SK-N-SH (cell line): ENCODE results near the gene RNU11. TPM values are rescaled to one million over a fixed set of nuclear protein-coding genes. Genes with fewer than 3 reads are reported as not detected.
A peak's percentile ranks its signal among the peaks of the same experiment; 100 is the strongest.

Experiments
- CTCF ChIA-PET: fragments of 300-600, 350-600 bp; formaldehyde crosslinking; extraction: SDS; loops from one replicate; lab custom pipeline; 2021; lab: Yijun Ruan, JAX
- POLR2A ChIA-PET: fragments of 350-600 bp; sonication (Branson Sonifier 250); formaldehyde crosslinking; extraction: SDS; loops from one replicate; lab custom pipeline; 2020; ENCODE audit warnings: antibody characterized with exemption, inconsistent platforms; lab: Yijun Ruan, JAX
- DNase-seq: peaks from one replicate; pipeline ENCODE4 v3.0.0; 2012
- H2AFZ ChIP-seq: fragments of 200-600 bp; sonication (generic); 2 replicates; pipeline ENCODE4 v1.8.1; 2016; ENCODE audit warnings: antibody characterized with exemption, mild to moderate bottlenecking, low read depth
- H3F3A ChIP-seq: fragments of 200-600 bp; sonication (generic); replicated peaks from 2 replicates; pipeline ENCODE3; 2016; ENCODE audit warnings: antibody characterized with exemption, mild to moderate bottlenecking; ENCODE audit not compliant: insufficient read depth
- H3K27ac ChIP-seq, 2 experiments: fragments of 200-500 bp in 1 of 2; fragments of 200-600 bp in 1 of 2; sonication (Bioruptor generic) in 1 of 2; sonication (generic), shearing (Covaris generic) in 1 of 2; 2 replicates each; pipeline versions ENCODE4 v1.5.1 to v1.6.1; 2014 to 2016; ENCODE audit warnings: low read depth in 2 of 2, inconsistent platforms in 1 of 2, low read length in 1 of 2, mild to moderate bottlenecking in 1 of 2, mixed read lengths in 1 of 2
- H3K27me3 ChIP-seq: fragments of 200-600 bp; sonication (generic), shearing (Covaris generic); 2 replicates; pipeline ENCODE4 v1.6.1; 2016; ENCODE audit warnings: mixed run types; ENCODE audit not compliant: insufficient read depth
- H3K36me3 ChIP-seq, 2 experiments: fragments of 200-500 bp in 1 of 2; fragments of 200-600 bp in 1 of 2; sonication (Bioruptor generic) in 1 of 2; sonication (generic) in 1 of 2; replicated peaks in 1 of 2; 2 replicates each; pipeline versions ENCODE3 to v1.5.1; 2014 to 2016; ENCODE audit warnings: low read length in 1 of 2, mild to moderate bottlenecking in 1 of 2; ENCODE audit not compliant: insufficient read depth in 2 of 2, control insufficient read depth in 1 of 2
- H3K4me1 ChIP-seq, 2 experiments: fragments of 200-500 bp in 1 of 2; fragments of 200-600 bp in 1 of 2; sonication (Bioruptor generic) in 1 of 2; sonication (generic), shearing (Covaris generic) in 1 of 2; 2 replicates each; pipeline versions ENCODE4 v1.5.1 to v1.6.1; 2014 to 2016; ENCODE audit warnings: low read depth in 1 of 2, low read length in 1 of 2, mixed run types in 1 of 2; ENCODE audit not compliant: insufficient read depth in 2 of 2, control insufficient read depth in 1 of 2
- H3K4me2 ChIP-seq: fragments of 200-600 bp; sonication (generic), shearing (Covaris generic); 2 replicates; pipeline ENCODE4 v1.6.1; 2017; ENCODE audit warnings: mixed run types
- H3K4me3 ChIP-seq, 2 experiments: fragments of 200-500 bp in 1 of 2; fragments of 200-600 bp in 1 of 2; sonication (Bioruptor generic) in 1 of 2; sonication (generic), shearing (Covaris generic) in 1 of 2; 2 replicates each; pipeline versions ENCODE4 v1.5.1 to v1.8.1; 2014 to 2016; ENCODE audit warnings: low read depth in 2 of 2, inconsistent platforms in 1 of 2, low read length in 1 of 2, mild to moderate bottlenecking in 1 of 2, mixed read lengths in 1 of 2, moderate library complexity in 1 of 2
- H3K79me2 ChIP-seq: fragments of 200-600 bp; sonication (generic); 2 replicates; pipeline ENCODE4 v1.8.1; 2017; ENCODE audit warnings: mild to moderate bottlenecking; ENCODE audit not compliant: insufficient read depth
- H3K9ac ChIP-seq: fragments of 200-600 bp; sonication (generic); 2 replicates; pipeline ENCODE4 v1.6.1; 2017; ENCODE audit warnings: mixed run types
- H3K9me2 ChIP-seq: fragments of 200-600 bp; sonication (generic); 2 replicates; pipeline ENCODE4 v1.6.1; 2017; ENCODE audit warnings: mixed run types
- H3K9me3 ChIP-seq: fragments of 200-600 bp; sonication (generic); 2 replicates; pipeline ENCODE4 v1.6.1; 2017; ENCODE audit warnings: mixed run types, mild to moderate bottlenecking, moderate library complexity
- H4K20me1 ChIP-seq: fragments of 200-600 bp; sonication (generic); 2 replicates; pipeline ENCODE4 v1.6.1; 2017; ENCODE audit warnings: mild to moderate bottlenecking, mixed run types; ENCODE audit not compliant: insufficient read depth
- CTCF ChIP-seq: fragments of 200-600 bp; sonication (generic); IDR thresholded peaks from 2 replicates; pipeline ENCODE4 v1.6.1; 2017; ENCODE audit warnings: antibody characterized with exemption, mild to moderate bottlenecking, moderate library complexity
- ELF1 ChIP-seq: IDR thresholded peaks from 2 replicates; pipeline ENCODE4 v1.4.0; 2012
- EP300 ChIP-seq, 2 experiments: IDR thresholded peaks; 2 replicates each; pipeline versions ENCODE4 v1.4.0 to v1.6.1; 2012; ENCODE audit warnings: borderline replicate concordance in 1 of 2, low read depth in 1 of 2, low read length in 1 of 2
- FOXJ3 ChIP-seq: sonication (generic); formaldehyde crosslinking; IDR thresholded peaks from 2 replicates; pipeline ENCODE4 v1.5.1; 2020; ENCODE audit warnings: mild to moderate bottlenecking, missing genetic modification reagents
- FOXM1 ChIP-seq: IDR thresholded peaks from 2 replicates; pipeline ENCODE4 v1.4.0; 2012; ENCODE audit warnings: low read depth, mild to moderate bottlenecking
- GATA2 ChIP-seq: sonication (generic); formaldehyde crosslinking; IDR thresholded peaks from 2 replicates; pipeline ENCODE4 v1.5.0; 2020; ENCODE audit warnings: mild to moderate bottlenecking, missing genetic modification reagents
- MEF2A ChIP-seq: IDR thresholded peaks from 2 replicates; pipeline ENCODE4 v1.4.0; 2012; ENCODE audit warnings: low read depth, borderline replicate concordance
- MXI1 ChIP-seq: IDR thresholded peaks from 2 replicates; pipeline ENCODE4 v1.6.1; 2012; ENCODE audit warnings: mild to moderate bottlenecking, low read depth, low read length, improper control_type of control experiment
- NRF1 ChIP-seq: IDR thresholded peaks from 2 replicates; pipeline ENCODE4 v1.6.1; 2012; ENCODE audit warnings: low read depth, mild to moderate bottlenecking, low read length
- PBX3 ChIP-seq: IDR thresholded peaks from 2 replicates; pipeline ENCODE4; 2012
- RAD21 ChIP-seq: IDR thresholded peaks from 2 replicates; pipeline ENCODE4 v1.6.1; 2012; ENCODE audit warnings: mild to moderate bottlenecking, low read length
- RCOR1 ChIP-seq: fragments of 150-350 bp; IDR thresholded peaks from 2 replicates; pipeline ENCODE4 v1.6.1; 2017; ENCODE audit warnings: antibody characterized with exemption, low read length
- RFX5 ChIP-seq: IDR thresholded peaks from 2 replicates; pipeline ENCODE4 v1.6.1; 2012; ENCODE audit warnings: mild to moderate bottlenecking, improper control_type of control experiment, low read length
- RXRA ChIP-seq: IDR thresholded peaks from 2 replicates; pipeline ENCODE4 v1.4.0; 2012; ENCODE audit warnings: low read depth, mild to moderate bottlenecking, borderline replicate concordance
- SIN3A ChIP-seq: IDR thresholded peaks from 2 replicates; pipeline ENCODE4 v1.6.1; 2012; ENCODE audit warnings: low read depth, mild to moderate bottlenecking, low read length, moderate library complexity, borderline replicate concordance
- SMC3 ChIP-seq: IDR thresholded peaks from 2 replicates; pipeline ENCODE4 v1.6.1; 2012; ENCODE audit warnings: low read depth, low read length, improper control_type of control experiment
- TAF1 ChIP-seq: IDR thresholded peaks from 2 replicates; pipeline ENCODE4 v1.6.1; 2012; ENCODE audit warnings: low read depth, mild to moderate bottlenecking, low read length, moderate library complexity, borderline replicate concordance
- TCF12 ChIP-seq: IDR thresholded peaks from 2 replicates; pipeline ENCODE4 v1.4.0; 2012
- TEAD4 ChIP-seq: IDR thresholded peaks from 2 replicates; pipeline ENCODE4 v1.4.0; 2012; ENCODE audit warnings: mild to moderate bottlenecking, borderline replicate concordance; ENCODE audit not compliant: insufficient read depth
- USF1 ChIP-seq: IDR thresholded peaks from 2 replicates; pipeline ENCODE4 v1.4.0; 2012; ENCODE audit warnings: low read depth, borderline replicate concordance
- USF2 ChIP-seq: fragments of 150-350 bp; IDR thresholded peaks from 2 replicates; pipeline ENCODE4 v1.6.1; 2017; ENCODE audit warnings: antibody characterized with exemption, low read length, low read depth, borderline replicate concordance
- ZBTB33 ChIP-seq: IDR thresholded peaks from 2 replicates; pipeline ENCODE4 v1.4.0; 2012; ENCODE audit warnings: low read depth, borderline replicate concordance
- WGBS: methylation state at CpG from one replicate; pipeline ENCODE4 v1.1.6; 2017; ENCODE audit warnings: low lambda C conversion rate; 5-methylcytosine and 5-hydroxymethylcytosine counted together
- polyA plus RNA-seq, 3 experiments: library from polyadenylated mRNA; depleted of rRNA; stranded (reverse); fragments of >200 nt; gene quantifications; 2 replicates each; pipeline ENCODE4 v1.2.3, GENCODE V29; 2012

RNU11 gene
- polyA plus RNA-seq, 1 of the 3 experiments (the other 2 are of a cell fraction), result not detected

- DNase-seq, result peak; percentile 93
- Histone ChIP-seq H3K4me1 (peaks cover 0 to 11% of the 10 kb centered on the region in 2 experiments; a peak in 2 of 4 replicates), H3K27ac (peak within 1 kb of the TSS; percentile 82 to 91), H3K4me3 (peak within 1 kb of the TSS; percentile 68 to 73), H2AFZ (peak within 1 kb of the TSS; percentile 80), H3K27me3 (no peaks in the 10 kb centered on the region), H3K36me3 (peaks cover 0 to 8% of the 10 kb centered on the region in 2 experiments), H3K9ac (peak within 1 kb of the TSS; percentile 88), H3K9me3 (no peaks in the 10 kb centered on the region), H3K4me2 (peak within 1 kb of the TSS; percentile 86), H4K20me1 (no peaks in the 10 kb centered on the region), H3F3A (peaks cover 5% of the 10 kb centered on the region), H3K9me2 (no peaks in the 10 kb centered on the region), H3K79me2 (peaks cover 43% of the 10 kb centered on the region)
- POLR2A ChIA-PET, result interaction anchor here (0.6 to 2.1 kb wide), 7 partner anchors 18 to 234 kb away, joined by 3 to 12 read pairs (median 6); partner anchors contain the start of genes GMEB1, RCC1 and YTHDF2
- WGBS, result 2% methylated on average over 37 of the region's 49 CpGs
- CTCF ChIA-PET, result interaction anchor here (0.7 to 4.8 kb wide), 8 partner anchors 12 to 239 kb away, joined by 3 to 39 read pairs (median 4); partner anchors contain the start of gene YTHDF2
- TF ChIP-seq RCOR1 (no peak), USF2 (no peak; the same call in 1 of the 2 replicates), CTCF (peak; percentile 36), SIN3A (peak; percentile 79), ZBTB33 (no peak), TEAD4 (no peak), SMC3 (peak; percentile 28; the same call in 1 of the 2 replicates), NRF1 (peak; percentile 88), FOXJ3 (CRISPR knock-in tag) (no peak), RAD21 (peak; percentile 61), PBX3 (peak; percentile 68), USF1 (peak; percentile 71), FOXM1 (no peak), RXRA (no peak), GATA2 (CRISPR knock-in tag) (no peak), MXI1 (peak; percentile 97), MEF2A (no peak), TAF1 (peak; percentile 97), EP300 (IDR thresholded peaks at IDR 0.05; ENCODE audit: borderline replicate concordance in 1 of 2, low read depth in 1 of 2, low read length in 1 of 2) (peak in 1 of 2 experiments; percentile 14; a peak in 1 of 4 replicates), RFX5 (no peak), TCF12 (peak; percentile 18; the same call in 1 of the 2 replicates), ELF1 (peak; percentile 97)
These were observed 5.4 kb upstream of the RNU11 start, which contains the start of gene TAF12 for GRCh38 chr1:28642847-28643635. TAF12 (minus strand) TSS chr1:28643067; CDS start chr1:28622081, 20,986 bp downstream.
